Mononuclear cell (primary cell): ENCODE data around the gene NCR3LG1. TPM values are rescaled to one million over a fixed set of nuclear protein-coding genes. Genes with fewer than 3 reads are reported as not detected.

ENCODE experiments used
- H3K27me3 ChIP-seq: 2 replicates; pipeline ENCODE4 v1.6.0; 2011; ENCODE audit warnings: low read length, control low read depth; ENCODE audit not compliant: insufficient read depth
- H3K4me1 ChIP-seq: 2 replicates; pipeline ENCODE4 v1.5.1; 2011; ENCODE audit warnings: mild to moderate bottlenecking, low read length, control low read depth; ENCODE audit not compliant: insufficient read depth
- H3K4me3 ChIP-seq: 2 replicates; pipeline ENCODE4 v1.5.1; 2011; ENCODE audit warnings: mild to moderate bottlenecking, low read length, moderate library complexity
- H3K9me3 ChIP-seq: 2 replicates; pipeline ENCODE4 v1.5.1; 2011; ENCODE audit warnings: low read depth, mild to moderate bottlenecking, control low read depth, low read length
- total RNA-seq: library from RNA; depleted of rRNA; stranded (reverse); fragments of >200 nt; gene quantifications from one replicate; pipeline ENCODE4 v1.2.3, GENCODE V29; 2012

Gene NCR3LG1
- total RNA-seq, 1 donor: 5.1 TPM

- Histone ChIP-seq H3K4me1 (peaks cover 6% of the 10 kb centered on the region), H3K4me3 (no peak overlapping the region), H3K27me3 (peaks cover 2% of the 10 kb centered on the region), H3K9me3 (no peaks in the 10 kb centered on the region)
Measured at GRCh38 chr11:17385492-17385891, 33.9 kb downstream of the NCR3LG1 start.

DNA sequence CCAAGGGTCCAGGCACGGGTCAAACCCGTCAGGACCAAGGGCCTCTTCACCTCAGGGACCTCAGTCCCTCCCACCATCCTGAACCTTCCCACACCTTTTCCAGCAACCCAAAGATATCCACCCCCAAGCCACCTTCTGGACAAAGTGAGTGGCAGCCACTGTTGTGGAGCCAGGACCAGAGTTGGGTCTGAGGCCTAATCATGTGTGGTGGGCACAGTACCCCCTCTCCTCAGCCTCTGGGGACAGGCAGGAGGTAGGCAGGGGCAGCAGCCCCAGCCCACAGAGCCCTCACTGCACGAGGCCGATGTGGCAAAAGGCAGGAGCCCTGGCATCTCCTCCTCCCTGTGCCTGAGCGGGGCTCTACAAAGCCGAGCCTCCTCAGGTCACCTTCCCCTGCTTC lies 34.3 kb downstream of the NCR3LG1 start:
- H3K4me3 ChIP-seq: no peak overlapping the region
- H3K4me1 ChIP-seq: peaks cover 6% of the 10 kb centered on the region
- H3K27me3 ChIP-seq: peaks cover 2% of the 10 kb centered on the region
- no peaks in the 10 kb centered on the region for H3K9me3 ChIP-seq

- H3K27me3 ChIP-seq: peaks cover 2% of the 10 kb centered on the region
- H3K9me3 ChIP-seq: no peaks in the 10 kb centered on the region
- H3K4me3 ChIP-seq: no peak overlapping the region
Measured at GRCh38 chr11:17386331-17387084, 34.9 kb downstream of the NCR3LG1 start.

GRCh38 chr11:17387254-17387653 lies 35.7 kb downstream of the NCR3LG1 start:
- no peak overlapping the region for H3K4me3 ChIP-seq
- H3K4me1 ChIP-seq: peaks cover 6% of the 10 kb centered on the region

More at GRCh38 chr11:17386331-17387084, 34.9 kb downstream of the NCR3LG1 start:
- H3K4me1 ChIP-seq: peaks cover 6% of the 10 kb centered on the region

DNA sequence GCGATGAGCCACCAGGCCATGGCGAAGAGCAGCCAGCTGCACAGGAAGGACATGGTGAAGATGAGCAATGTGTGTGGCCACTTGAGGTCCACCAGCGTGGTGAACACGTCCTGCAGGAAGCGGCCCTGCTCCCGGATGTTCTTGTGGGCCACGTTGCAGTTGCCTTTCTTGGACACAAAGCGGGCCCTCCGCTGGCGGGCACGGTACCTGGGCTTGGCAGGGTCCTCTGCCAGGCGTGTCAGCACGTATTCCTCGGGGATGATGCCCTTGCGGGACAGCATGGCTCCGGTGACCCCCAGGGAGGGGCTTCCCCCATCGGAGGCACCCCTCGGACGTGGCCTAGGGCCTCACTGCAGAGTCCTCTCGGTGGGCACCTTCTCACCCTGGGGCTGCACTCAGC lies 36.2 kb downstream of the NCR3LG1 start:
- Histone ChIP-seq H3K4me3 (no peak overlapping the region), H3K4me1 (peaks cover 6% of the 10 kb centered on the region), H3K9me3 (no peaks in the 10 kb centered on the region), H3K27me3 (peaks cover 2% of the 10 kb centered on the region)

More at GRCh38 chr11:17387254-17387653, 35.7 kb downstream of the NCR3LG1 start:
- Histone ChIP-seq H3K9me3 (no peaks in the 10 kb centered on the region), H3K27me3 (peaks cover 2% of the 10 kb centered on the region)

DNA sequence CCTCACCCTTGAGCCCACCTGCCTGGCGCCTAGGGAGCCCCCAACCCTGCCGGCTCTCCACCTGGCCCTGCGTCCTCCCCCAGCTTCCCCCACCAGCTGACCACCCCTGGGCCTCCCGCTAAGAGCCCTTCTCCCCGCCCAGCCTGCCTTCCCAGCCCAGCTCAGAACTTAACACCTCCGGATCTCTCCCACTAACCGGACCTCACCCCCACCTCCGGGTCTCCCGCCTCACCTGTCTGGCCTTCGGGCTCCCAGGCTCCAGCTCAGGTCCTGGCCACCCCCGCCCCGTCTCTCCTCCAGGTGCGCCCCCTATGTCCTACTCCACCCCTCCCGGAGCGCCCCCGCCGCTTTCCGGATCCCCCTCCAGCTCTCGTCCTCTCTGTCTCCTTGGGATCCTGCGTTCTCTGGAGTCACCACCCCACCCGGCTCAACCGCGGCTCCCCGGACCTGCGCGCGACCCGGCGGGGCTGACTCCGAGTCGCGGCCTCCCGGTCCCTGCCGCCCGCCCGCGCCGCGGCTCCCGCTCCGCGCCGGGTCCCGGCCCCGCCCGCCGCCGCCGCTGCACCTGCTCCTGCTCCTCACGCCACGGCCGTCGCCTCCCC lies 37.1 kb downstream of the NCR3LG1 start, which contains the start of gene KCNJ11:
KCNJ11 (minus strand) TSS at position 51 of the 602 bp plus-strand sequence. CDS start 568 bp downstream, outside the sequence.
- Histone ChIP-seq H3K27me3 (peaks cover 2% of the 10 kb centered on the region), H3K9me3 (no peaks in the 10 kb centered on the region), H3K4me3 (peak within 1 kb of the TSS; percentile 31), H3K4me1 (peaks cover 6% of the 10 kb centered on the region)

GRCh38 chr11:17389211-17389956 lies 37.8 kb downstream of the NCR3LG1 start:
- Histone ChIP-seq H3K27me3 (peaks cover 2% of the 10 kb centered on the region), H3K4me1 (peaks cover 6% of the 10 kb centered on the region), H3K4me3 (peak overlapping the region; percentile 31), H3K9me3 (no peaks in the 10 kb centered on the region)

GRCh38 chr11:17389957-17390649 lies 38.5 kb downstream of the NCR3LG1 start:
- Histone ChIP-seq H3K27me3 (peaks cover 2% of the 10 kb centered on the region), H3K4me3 (peak overlapping the region; percentile 31), H3K4me1 (peaks cover 6% of the 10 kb centered on the region), H3K9me3 (no peaks in the 10 kb centered on the region)

- H3K4me3 ChIP-seq: no peak overlapping the region
- no peaks in the 10 kb centered on the region for H3K9me3 ChIP-seq
- H3K27me3 ChIP-seq: peaks cover 2% of the 10 kb centered on the region
- H3K4me1 ChIP-seq: peaks cover 6% of the 10 kb centered on the region
Measured at GRCh38 chr11:17391493-17392355, 40.1 kb downstream of the NCR3LG1 start.

GRCh38 chr11:17392872-17393271 lies 41.3 kb downstream of the NCR3LG1 start:
- H3K9me3 ChIP-seq: no peaks in the 10 kb centered on the region
- peaks cover 6% of the 10 kb centered on the region for H3K4me1 ChIP-seq
- peaks cover 2% of the 10 kb centered on the region for H3K27me3 ChIP-seq
- no peak overlapping the region for H3K4me3 ChIP-seq

DNA sequence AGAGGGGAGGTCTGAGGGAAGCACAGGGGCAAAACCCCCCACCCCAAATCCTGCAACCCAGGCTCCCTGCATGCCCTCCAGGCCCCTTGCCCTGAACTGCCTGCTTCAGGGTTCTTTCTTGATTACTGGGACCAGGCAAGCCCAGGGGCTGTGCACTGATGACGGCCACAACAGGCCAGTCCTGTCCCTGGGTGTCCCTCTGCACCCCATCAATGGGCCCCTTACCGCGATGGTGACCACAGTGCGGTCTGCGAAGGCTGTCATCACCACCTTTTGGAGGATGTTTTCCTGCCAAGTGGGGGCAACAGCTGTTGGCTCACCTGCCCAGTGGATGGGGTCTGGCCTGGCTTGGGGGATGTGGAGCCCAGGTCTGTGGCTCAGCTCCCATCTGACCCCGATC lies 41.9 kb downstream of the NCR3LG1 start:
- Histone ChIP-seq H3K27me3 (peaks cover 2% of the 10 kb centered on the region), H3K4me3 (no peak overlapping the region), H3K9me3 (no peaks in the 10 kb centered on the region), H3K4me1 (peaks cover 6% of the 10 kb centered on the region)

DNA sequence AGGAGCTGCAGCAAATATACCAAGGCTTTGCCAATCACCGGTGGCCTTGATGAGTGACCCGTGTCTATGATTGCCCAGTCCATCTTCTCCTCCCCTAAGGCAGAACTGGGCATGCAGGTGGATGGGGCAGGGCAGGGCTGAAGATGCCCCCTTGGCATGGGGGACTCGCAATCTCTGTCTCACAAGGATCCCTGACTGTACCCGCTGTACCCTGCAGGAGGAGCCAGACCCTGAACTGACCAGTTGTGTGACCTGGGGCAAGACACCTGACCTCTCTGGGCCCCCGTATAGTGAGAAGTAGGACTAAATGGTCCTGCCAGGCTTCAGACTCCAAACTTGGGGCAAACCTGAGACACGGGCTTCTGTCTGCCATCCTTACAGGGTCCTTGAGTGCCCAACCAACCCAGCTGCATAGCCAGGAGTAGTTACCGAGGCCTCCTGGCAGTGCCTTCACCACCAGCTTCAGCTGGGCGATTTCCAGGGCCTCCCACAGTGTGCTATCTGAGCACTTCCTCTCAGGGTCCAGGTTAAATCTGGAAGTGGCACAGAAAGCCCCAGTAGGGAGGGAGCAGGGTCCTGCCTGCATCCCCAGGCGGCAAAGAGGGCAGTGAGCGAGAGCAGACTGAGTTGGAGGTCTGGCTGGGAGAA lies 43.3 kb downstream of the NCR3LG1 start:
- peaks cover 2% of the 10 kb centered on the region for H3K27me3 ChIP-seq
- H3K9me3 ChIP-seq: no peaks in the 10 kb centered on the region
- no peak overlapping the region for H3K4me3 ChIP-seq
- H3K4me1 ChIP-seq: peaks cover under 1% of the 10 kb centered on the region

DNA sequence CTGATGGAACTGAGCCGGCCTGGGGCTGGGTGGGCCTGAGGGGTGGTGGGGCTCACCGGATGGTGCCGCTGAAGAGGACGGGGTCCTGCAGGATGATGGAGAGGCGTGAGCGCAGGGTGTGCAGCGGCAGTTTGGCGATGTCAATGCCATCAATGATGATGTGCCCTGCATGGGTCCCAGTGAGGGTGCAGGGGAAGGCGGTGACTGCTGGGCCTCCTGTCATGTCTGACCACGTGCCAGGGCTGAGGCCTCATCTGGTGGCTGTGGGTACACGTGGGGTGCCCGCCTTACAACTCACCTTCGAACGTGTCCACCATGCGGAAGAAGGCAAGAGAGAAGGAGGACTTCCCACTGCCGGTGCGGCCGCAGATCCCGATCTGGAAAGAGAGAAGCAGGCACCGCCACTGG lies 44.0 kb downstream of the NCR3LG1 start:
- Histone ChIP-seq H3K27me3 (no peaks in the 10 kb centered on the region), H3K4me3 (no peak overlapping the region), H3K4me1 (no peaks in the 10 kb centered on the region), H3K9me3 (no peaks in the 10 kb centered on the region)
